ENCODE results near the gene HOXC11. TPM values are rescaled to one million over a fixed set of nuclear protein-coding genes. Genes with fewer than 3 reads are reported as not detected.

The HOXC11 gene
- total and polyA plus RNA-seq, 7 donors = not detected

DNA sequence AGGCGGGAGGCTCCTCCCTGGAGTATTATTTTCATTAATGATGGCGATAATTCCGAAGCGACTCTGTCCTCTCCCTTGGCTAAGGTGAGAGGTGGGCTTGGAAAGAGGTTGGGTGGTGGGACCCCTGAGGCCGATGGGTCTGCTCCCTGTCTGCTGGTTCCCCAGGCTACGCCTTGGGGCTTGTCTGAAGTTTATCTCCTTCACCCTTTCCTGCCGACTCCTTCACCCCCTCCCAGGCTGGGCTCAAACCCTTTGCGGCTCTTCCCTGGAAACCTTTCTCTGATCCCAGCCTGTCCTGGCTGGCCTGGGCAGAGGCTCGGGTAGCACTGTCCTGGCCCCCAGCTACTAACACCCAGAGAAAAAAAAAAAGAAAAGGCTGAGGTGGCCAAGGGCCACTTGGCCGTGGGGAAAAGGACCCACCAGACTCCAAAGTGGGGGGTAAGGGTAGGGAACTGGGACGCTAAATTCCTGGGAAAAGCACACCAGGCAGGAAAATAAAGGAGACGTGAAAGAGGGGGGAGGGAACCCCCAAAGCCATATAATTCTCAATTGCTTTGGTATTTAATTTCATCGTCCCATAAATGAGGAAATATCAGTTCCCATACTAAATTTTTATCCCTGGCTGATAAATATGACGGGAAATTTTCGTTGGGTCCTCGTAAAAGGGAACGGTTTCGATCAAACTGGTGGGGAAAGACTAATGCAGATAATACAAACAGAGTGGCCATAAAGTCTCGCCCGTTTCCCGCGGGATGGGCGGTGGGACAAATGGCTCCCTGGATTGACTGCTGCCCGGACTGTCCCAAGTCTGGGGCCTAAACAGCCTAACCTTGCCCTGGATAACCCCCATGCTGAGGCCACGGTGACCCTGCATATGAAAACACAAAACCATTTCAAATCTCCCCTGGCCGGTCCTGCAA, 10.0 kb downstream of the HOXC11 start:
- WGBS, 2 donors = 10 to 16% methylated on average over 26 of the region's 26 CpGs
- H3K27me3 ChIP-seq = peaks cover 75 to 100% (median 99%) of the 10 kb centered on the region in 3 donors
- no peak overlapping the region for H3K27ac ChIP-seq
- H3K4me3 ChIP-seq = no peak overlapping the region
- peaks cover 0 to 26% (median 21%) of the 10 kb centered on the region in 4 donors for H3K4me1 ChIP-seq
- H3K36me3 ChIP-seq = no peaks in the 10 kb centered on the region
- no peak for DNase-seq
- intact Hi-C loops (cut with DNase I) = no loop called here
- TF ChIP-seq POLR2AphosphoS5 (IDR thresholded peaks at IDR 0.05) (no peak), POLR2A (IDR thresholded peaks at IDR 0.05) (no peak), CTCF (IDR thresholded peaks at IDR 0.05) (no peak), EP300 (IDR thresholded peaks at IDR 0.05) (no peak)
- H3K9me3 ChIP-seq = no peaks in the 10 kb centered on the region

GRCh38 chr12:53983568-53983949, 10.6 kb downstream of the HOXC11 start:
- peaks cover 77 to 100% (median 99%) of the 10 kb centered on the region in 3 donors for H3K27me3 ChIP-seq
- TF ChIP-seq POLR2AphosphoS5 (IDR thresholded peaks at IDR 0.05) = no peak
- no peaks in the 10 kb centered on the region for H3K36me3 ChIP-seq
- WGBS, 2 donors = 4 to 13% methylated on average over 17 of the region's 17 CpGs
- intact Hi-C loops (cut with DNase I) = no loop called here
- H3K27ac ChIP-seq = no peak overlapping the region
- no peak overlapping the region for H3K4me3 ChIP-seq
- no peak for DNase-seq
- peaks cover 0 to 26% (median 21%) of the 10 kb centered on the region in 4 donors for H3K4me1 ChIP-seq
- H3K9me3 ChIP-seq = no peaks in the 10 kb centered on the region

DNA sequence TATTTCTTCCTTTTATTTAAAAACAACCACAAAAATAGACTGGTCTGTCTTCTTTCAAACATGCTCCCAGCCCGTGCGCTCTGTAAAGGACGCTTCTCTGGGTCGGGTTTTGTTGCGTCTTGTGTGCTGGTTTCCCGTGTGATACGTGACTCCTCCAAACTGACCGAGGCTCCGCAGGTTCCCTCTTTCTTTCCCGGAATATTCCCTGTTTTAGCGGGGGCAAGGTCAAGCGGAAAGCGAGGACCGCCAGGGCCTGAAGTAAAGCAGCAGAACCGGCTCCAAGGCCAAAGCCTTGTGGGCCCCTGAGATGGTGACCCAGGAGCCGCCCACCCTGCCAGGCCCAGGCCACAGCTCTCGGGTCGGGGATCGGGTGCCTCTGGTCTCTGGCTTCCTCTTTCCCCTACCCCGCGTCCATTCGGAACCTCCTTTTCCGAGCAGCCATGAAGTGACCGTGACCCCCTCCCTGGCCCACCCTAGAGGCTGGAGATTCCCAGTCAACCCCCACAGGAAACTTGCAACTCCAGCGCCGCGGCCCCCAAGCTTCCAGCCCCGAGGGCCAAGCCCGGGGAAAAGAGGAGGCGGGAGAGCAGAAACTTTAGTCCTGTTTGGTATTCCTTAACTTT, 11.1 kb downstream of the HOXC11 start:
- Histone ChIP-seq H3K27ac (no peak overlapping the region), H3K4me3 (no peak overlapping the region), H3K36me3 (no peaks in the 10 kb centered on the region), H3K4me1 (peaks cover 0 to 27% (median 21%) of the 10 kb centered on the region in 4 donors), H3K9me3 (no peaks in the 10 kb centered on the region), H3K27me3 (peaks cover 77 to 100% (median 99%) of the 10 kb centered on the region in 3 donors)
- DNase-seq = no peak
- 6 to 13% methylated on average over 30 of the region's 30 CpGs for WGBS, 2 donors
- TF ChIP-seq EP300 (IDR thresholded peaks at IDR 0.05) (no peak), POLR2A (IDR thresholded peaks at IDR 0.05) (no peak), CTCF (IDR thresholded peaks at IDR 0.05) (no peak), POLR2AphosphoS5 (IDR thresholded peaks at IDR 0.05) (no peak)
- intact Hi-C loops (cut with DNase I) = no loop called here

GRCh38 chr12:53984901-53985691, 12.2 kb downstream of the HOXC11 start, which contains the start of gene HOXC10:
TSS of gene HOXC10 (plus strand) at chr12:53985146. CDS start at chr12:53985260, 114 bp downstream.
- H3K4me3 ChIP-seq = peak within 1 kb of the TSS in 3 of 4 donors; percentile 6 to 17 (median 13)
- H3K4me1 ChIP-seq = peaks cover 0 to 32% (median 21%) of the 10 kb centered on the region in 4 donors
- no peak within 1 kb of the TSS for H3K27ac ChIP-seq
- H3K36me3 ChIP-seq = no peaks in the 10 kb centered on the region
- intact Hi-C loops (cut with DNase I) = no loop called here
- peak in 1 of 4 donors; percentile 22 for TF ChIP-seq POLR2AphosphoS5 (IDR thresholded peaks at IDR 0.05)
- no peak for TF ChIP-seq EP300 (IDR thresholded peaks at IDR 0.05)
- no peak for TF ChIP-seq POLR2A (IDR thresholded peaks at IDR 0.05)
- TF ChIP-seq CTCF (IDR thresholded peaks at IDR 0.05) = peak in 1 of 4 experiments; percentile 28
- 4 to 16% methylated on average over 55 of the region's 55 CpGs for WGBS, 2 donors
- H3K9me3 ChIP-seq = no peaks in the 10 kb centered on the region
- peak; percentile 88 for DNase-seq
- H3K27me3 ChIP-seq = peaks cover 79 to 100% (median 99%) of the 10 kb centered on the region in 3 donors

Data from sigmoid colon (tissue), 7 donors.